Measurements from ENCODE around the gene BRSK2.

The BRSK2 gene

GRCh38 chr11:1367721-1368120 lies 22.0 kb upstream of the BRSK2 start:
- no peaks in the 10 kb centered on the region for H3K9me3 Mint-ChIP-seq
- no peak overlapping the region for H3K27ac Mint-ChIP-seq
- no peak for DNase-seq
- H3K27me3 Mint-ChIP-seq = peaks cover 4% of the 10 kb centered on the region
- H3K36me3 Mint-ChIP-seq (ENCODE audit: low read depth) = no peaks in the 10 kb centered on the region
- ATAC-seq = no peak
- no peak overlapping the region for H3K4me3 Mint-ChIP-seq
- H3K4me1 Mint-ChIP-seq = no peaks in the 10 kb centered on the region

DNA sequence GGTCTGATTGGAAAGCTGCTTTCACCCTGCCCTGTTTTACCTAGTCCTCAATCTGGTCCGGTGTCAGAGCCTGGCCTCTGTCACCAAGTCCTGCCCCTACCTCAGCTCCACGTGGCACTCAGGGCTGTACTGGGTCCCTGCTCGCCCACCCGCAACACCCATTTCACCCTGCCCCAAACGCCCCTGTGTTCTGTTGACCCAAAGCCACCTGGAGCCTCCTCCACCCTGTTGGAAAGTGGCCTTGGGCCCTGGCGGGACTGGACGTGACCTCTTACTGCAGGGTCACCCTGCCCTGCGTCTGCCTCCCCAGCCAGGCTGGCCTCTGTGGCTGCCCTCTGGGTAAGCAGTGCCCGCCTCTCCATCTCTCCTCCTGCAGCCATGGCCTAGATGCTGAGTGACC lies 21.5 kb upstream of the BRSK2 start:
- Mint-ChIP-seq H3K27ac (no peak overlapping the region), H3K4me1 (no peaks in the 10 kb centered on the region), H3K9me3 (no peaks in the 10 kb centered on the region), H3K4me3 (no peak overlapping the region), H3K36me3 (ENCODE audit: low read depth) (no peaks in the 10 kb centered on the region), H3K27me3 (peaks cover 4% of the 10 kb centered on the region)
- DNase-seq (no peak), ATAC-seq (no peak)

GRCh38 chr11:1368966-1369365 lies 20.8 kb upstream of the BRSK2 start:
- H3K36me3 Mint-ChIP-seq (ENCODE audit: low read depth) = no peaks in the 10 kb centered on the region
- no peaks in the 10 kb centered on the region for H3K9me3 Mint-ChIP-seq
- ATAC-seq (no peak), DNase-seq (no peak)
- no peaks in the 10 kb centered on the region for H3K4me1 Mint-ChIP-seq
- H3K4me3 Mint-ChIP-seq = no peak overlapping the region
- H3K27me3 Mint-ChIP-seq = peaks cover 2% of the 10 kb centered on the region
- no peak overlapping the region for H3K27ac Mint-ChIP-seq

- Mint-ChIP-seq H3K4me3 (no peak overlapping the region), H3K27me3 (peaks cover 2% of the 10 kb centered on the region), H3K4me1 (no peaks in the 10 kb centered on the region), H3K36me3 (ENCODE audit: low read depth) (no peaks in the 10 kb centered on the region), H3K27ac (no peak overlapping the region), H3K9me3 (no peaks in the 10 kb centered on the region)
- ATAC-seq = no peak
- DNase-seq = no peak
Measured at GRCh38 chr11:1369371-1370005, 20.2 kb upstream of the BRSK2 start.

- Mint-ChIP-seq H3K9me3 (no peaks in the 10 kb centered on the region), H3K27ac (no peak overlapping the region), H3K27me3 (peaks cover under 1% of the 10 kb centered on the region), H3K4me1 (no peaks in the 10 kb centered on the region), H3K36me3 (ENCODE audit: low read depth) (no peaks in the 10 kb centered on the region), H3K4me3 (no peak overlapping the region)
- no peak for DNase-seq
- ATAC-seq = no peak
Measured at GRCh38 chr11:1370186-1371025, 19.3 kb upstream of the BRSK2 start.

- ATAC-seq (no peak), DNase-seq (no peak)
- Mint-ChIP-seq H3K4me3 (no peak overlapping the region), H3K27ac (no peak overlapping the region), H3K9me3 (no peaks in the 10 kb centered on the region), H3K4me1 (no peaks in the 10 kb centered on the region), H3K36me3 (ENCODE audit: low read depth) (no peaks in the 10 kb centered on the region), H3K27me3 (no peaks in the 10 kb centered on the region)
Measured at GRCh38 chr11:1371026-1371325, 18.8 kb upstream of the BRSK2 start.

GRCh38 chr11:1371377-1371776 lies 18.4 kb upstream of the BRSK2 start:
- ATAC-seq (no peak), DNase-seq (no peak)
- Mint-ChIP-seq H3K27me3 (no peaks in the 10 kb centered on the region), H3K36me3 (ENCODE audit: low read depth) (no peaks in the 10 kb centered on the region), H3K4me3 (no peak overlapping the region), H3K4me1 (no peaks in the 10 kb centered on the region), H3K27ac (no peak overlapping the region), H3K9me3 (no peaks in the 10 kb centered on the region)

GRCh38 chr11:1371836-1372465 lies 17.8 kb upstream of the BRSK2 start:
- Mint-ChIP-seq H3K27me3 (no peaks in the 10 kb centered on the region), H3K27ac (no peak overlapping the region)

DNA sequence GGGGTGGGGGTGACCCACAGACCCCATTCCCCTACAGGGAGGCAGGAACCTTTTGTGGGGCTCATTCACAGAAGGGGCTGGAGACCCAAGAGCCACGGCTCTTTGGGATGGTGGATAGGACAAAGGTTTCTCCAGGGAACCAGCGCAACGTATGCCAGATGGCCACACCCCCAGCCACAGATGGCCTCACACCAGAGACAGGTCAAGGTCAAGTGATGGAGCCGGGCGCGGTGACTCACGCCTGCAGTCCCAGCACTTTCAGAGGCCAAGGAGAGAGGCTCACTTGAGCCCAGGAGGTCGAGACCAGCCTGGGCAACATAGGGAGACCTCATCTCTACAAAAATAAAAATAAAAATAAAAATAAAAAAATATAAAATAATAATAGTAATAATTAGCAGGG lies 17.1 kb upstream of the BRSK2 start:
- no peaks in the 10 kb centered on the region for H3K4me1 Mint-ChIP-seq
- ATAC-seq (no peak), DNase-seq (no peak)
- H3K4me3 Mint-ChIP-seq = no peak overlapping the region
- H3K27me3 Mint-ChIP-seq = no peaks in the 10 kb centered on the region
- H3K36me3 Mint-ChIP-seq (ENCODE audit: low read depth) = no peaks in the 10 kb centered on the region
- H3K27ac Mint-ChIP-seq = no peak overlapping the region
- no peaks in the 10 kb centered on the region for H3K9me3 Mint-ChIP-seq

More at GRCh38 chr11:1371836-1372465, 17.8 kb upstream of the BRSK2 start:
- H3K36me3 Mint-ChIP-seq (ENCODE audit: low read depth) = no peaks in the 10 kb centered on the region
- H3K4me1 Mint-ChIP-seq = no peaks in the 10 kb centered on the region
- DNase-seq (no peak), ATAC-seq (no peak)
- H3K4me3 Mint-ChIP-seq = no peak overlapping the region
- H3K9me3 Mint-ChIP-seq = no peaks in the 10 kb centered on the region

DNA sequence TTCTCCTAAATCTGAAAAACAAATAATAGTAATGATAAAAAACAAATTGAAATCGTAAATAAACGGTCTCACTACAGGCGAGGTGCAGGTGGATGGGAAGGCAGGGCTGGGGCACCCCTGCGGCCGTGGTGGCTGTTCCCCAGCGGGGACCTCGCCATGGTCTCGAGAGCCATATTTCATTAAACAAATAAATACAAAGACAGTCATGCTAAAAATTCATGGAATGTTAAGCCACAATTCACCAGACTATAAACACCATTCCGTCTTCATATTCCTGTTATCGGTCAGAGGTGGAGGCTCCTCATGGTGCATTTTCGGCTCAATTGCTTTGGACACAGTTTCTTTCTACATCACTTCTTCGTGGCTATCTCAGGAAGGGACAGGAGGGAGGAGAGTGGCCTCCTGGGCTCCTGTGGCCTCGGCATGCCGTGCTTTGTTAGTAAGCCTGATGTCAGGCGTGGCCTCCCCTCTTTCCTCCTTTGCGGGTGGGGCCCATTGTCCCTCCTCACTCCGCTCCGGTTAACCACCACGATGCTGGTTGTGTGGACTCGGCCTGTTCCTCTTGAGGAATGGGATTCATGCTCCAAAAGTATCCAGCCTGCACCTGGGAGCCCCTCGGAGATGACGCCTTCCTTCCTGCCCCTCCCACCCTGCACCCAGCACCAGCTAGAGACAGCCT lies 16.1 kb upstream of the BRSK2 start:
- Mint-ChIP-seq H3K36me3 (ENCODE audit: low read depth) (no peaks in the 10 kb centered on the region), H3K4me1 (no peaks in the 10 kb centered on the region), H3K27ac (no peak overlapping the region), H3K9me3 (no peaks in the 10 kb centered on the region), H3K4me3 (no peak overlapping the region), H3K27me3 (no peaks in the 10 kb centered on the region)
- DNase-seq (no peak), ATAC-seq (no peak)

DNA sequence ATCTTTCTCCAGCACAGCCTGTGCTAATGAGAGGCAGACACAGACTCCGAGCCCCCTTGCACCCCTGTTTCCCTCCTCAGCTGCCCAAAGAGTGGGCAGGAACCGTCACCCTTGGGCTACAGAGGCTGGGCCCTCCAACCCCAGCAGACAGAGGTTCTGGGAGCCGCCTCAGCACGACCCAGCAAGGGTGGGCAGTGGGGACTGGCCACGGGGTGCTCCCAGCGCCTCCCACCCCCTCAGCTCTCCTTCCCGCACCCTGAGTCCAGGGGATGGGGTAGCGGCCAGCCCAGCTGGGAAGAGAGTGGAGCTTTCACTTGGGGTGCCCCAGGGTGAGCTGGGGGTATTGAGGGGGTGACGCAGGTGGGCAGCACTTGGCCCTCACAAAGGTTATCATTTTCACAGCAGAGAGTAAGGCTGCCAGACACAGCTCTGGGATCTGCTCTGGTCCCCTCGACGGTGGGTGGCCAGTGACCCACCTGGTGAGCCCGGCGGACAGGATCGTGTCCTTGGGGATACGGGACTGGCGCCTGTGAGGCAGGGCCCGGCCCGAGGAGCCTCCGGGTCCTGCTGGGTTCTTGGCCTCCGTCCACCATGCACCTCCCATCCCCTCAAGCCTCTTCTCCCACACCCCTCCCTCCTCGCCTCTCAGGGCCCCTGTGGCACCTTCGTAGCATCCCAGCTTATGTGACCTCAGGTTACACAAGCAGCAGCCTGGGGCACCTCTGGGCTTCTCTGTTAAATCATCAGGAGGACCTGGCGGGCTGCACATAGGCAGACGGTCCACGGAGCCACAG lies 14.4 kb upstream of the BRSK2 start:
- DNase-seq (no peak), ATAC-seq (no peak)
- Mint-ChIP-seq H3K27ac (no peak overlapping the region), H3K36me3 (ENCODE audit: low read depth) (no peaks in the 10 kb centered on the region), H3K4me3 (no peak overlapping the region), H3K27me3 (no peaks in the 10 kb centered on the region), H3K9me3 (no peaks in the 10 kb centered on the region), H3K4me1 (no peaks in the 10 kb centered on the region)

- Mint-ChIP-seq H3K4me3 (no peak overlapping the region), H3K27ac (no peak overlapping the region), H3K36me3 (ENCODE audit: low read depth) (no peaks in the 10 kb centered on the region), H3K4me1 (no peaks in the 10 kb centered on the region), H3K27me3 (no peaks in the 10 kb centered on the region), H3K9me3 (no peaks in the 10 kb centered on the region)
- ATAC-seq (no peak), DNase-seq (no peak)
Measured at GRCh38 chr11:1375955-1376258, 13.8 kb upstream of the BRSK2 start.

DNA sequence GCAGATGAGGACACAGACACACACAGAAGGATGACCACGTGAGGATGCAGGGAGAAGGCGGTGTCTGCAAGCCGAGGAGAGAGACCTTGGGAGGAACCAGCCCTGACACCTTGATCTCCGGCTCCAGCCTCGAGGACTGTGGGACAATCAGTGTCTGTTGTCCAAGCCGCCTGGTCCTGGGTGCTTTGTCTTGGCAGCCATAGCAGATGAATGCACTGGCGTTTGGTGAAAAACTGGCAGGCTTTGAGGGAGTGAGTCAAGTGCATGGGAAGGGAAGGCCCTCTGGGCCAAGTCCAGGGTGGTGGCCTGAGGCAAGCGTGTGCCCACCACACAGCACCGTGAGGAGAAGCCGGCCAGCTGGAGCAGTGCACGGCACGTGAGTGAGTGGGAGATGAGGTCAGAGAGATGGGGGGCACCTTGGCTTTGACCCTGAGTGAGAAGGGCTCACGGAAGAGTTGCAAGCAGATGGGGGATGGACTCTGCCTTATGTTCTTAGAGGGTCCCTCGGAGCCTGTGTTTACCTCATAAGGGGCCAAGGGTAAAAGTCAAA lies 12.4 kb upstream of the BRSK2 start:
- no peak overlapping the region for H3K27ac Mint-ChIP-seq
- no peak overlapping the region for H3K4me3 Mint-ChIP-seq
- no peak for DNase-seq
- H3K27me3 Mint-ChIP-seq = peaks cover 4% of the 10 kb centered on the region
- no peaks in the 10 kb centered on the region for H3K36me3 Mint-ChIP-seq (ENCODE audit: low read depth)
- H3K9me3 Mint-ChIP-seq = no peaks in the 10 kb centered on the region
- H3K4me1 Mint-ChIP-seq = peaks cover under 1% of the 10 kb centered on the region
- ATAC-seq = no peak

- DNase-seq (no peak), ATAC-seq (no peak)
- Mint-ChIP-seq H3K4me3 (peak overlapping the region; percentile 60), H3K9me3 (no peaks in the 10 kb centered on the region), H3K4me1 (peaks cover 26% of the 10 kb centered on the region), H3K36me3 (ENCODE audit: low read depth) (no peaks in the 10 kb centered on the region), H3K27me3 (peaks cover 4% of the 10 kb centered on the region), H3K27ac (peak overlapping the region; percentile 67)
Measured at GRCh38 chr11:1381793-1382425, 7.8 kb upstream of the BRSK2 start.

All from activated naive CD8-positive, alpha-beta T cell treated with anti-CD3 and anti-CD28 coated beads, Interleukin-2, amount 50 U/mL, for 24 hours (primary cell).